ENCODE results near the gene PUM1.

PUM1 gene

GRCh38 chr1:31012210-31012924 lies 53.1 kb downstream of the PUM1 start:
- in situ Hi-C loops (cut with HindIII; ENCODE audit: low pct_unique_long_range_greater_than_20kb, low sequenced_read_pairs), result no loop called here
- TF ChIP-seq JUND (IDR thresholded peaks at IDR 0.05; ENCODE audit: low read depth), result no peak
- no peak for DNase-seq (ENCODE audit: low read depth in 1 of 2, low spot score in 1 of 2)

- no peak for TF ChIP-seq JUND (IDR thresholded peaks at IDR 0.05; ENCODE audit: low read depth)
- in situ Hi-C loops (cut with HindIII; ENCODE audit: low pct_unique_long_range_greater_than_20kb, low sequenced_read_pairs), result no loop called here
- DNase-seq (ENCODE audit: low read depth in 1 of 2, low spot score in 1 of 2), result no peak
Observed at GRCh38 chr1:31011719-31012118, 53.8 kb downstream of the PUM1 start.

GRCh38 chr1:31010086-31010989 lies 55.2 kb downstream of the PUM1 start:
- in situ Hi-C loops (cut with HindIII; ENCODE audit: low pct_unique_long_range_greater_than_20kb, low sequenced_read_pairs), result no loop called here

GRCh38 chr1:31007462-31007991 lies 58.0 kb downstream of the PUM1 start:
- no peak for TF ChIP-seq JUND (IDR thresholded peaks at IDR 0.05; ENCODE audit: low read depth)
- in situ Hi-C loops (cut with HindIII; ENCODE audit: low pct_unique_long_range_greater_than_20kb, low sequenced_read_pairs), result no loop called here
- DNase-seq (ENCODE audit: low read depth in 1 of 2, low spot score in 1 of 2), result peak in 1 of 2 experiments; percentile 49

More at GRCh38 chr1:31010086-31010989, 55.2 kb downstream of the PUM1 start:
- DNase-seq (ENCODE audit: low read depth in 1 of 2, low spot score in 1 of 2), result no peak
- TF ChIP-seq JUND (IDR thresholded peaks at IDR 0.05; ENCODE audit: low read depth), result no peak

GRCh38 chr1:31006747-31007146 lies 58.8 kb downstream of the PUM1 start:
- DNase-seq (ENCODE audit: low read depth in 1 of 2, low spot score in 1 of 2), result no peak
- no peak for TF ChIP-seq JUND (IDR thresholded peaks at IDR 0.05; ENCODE audit: low read depth)
- in situ Hi-C loops (cut with HindIII; ENCODE audit: low pct_unique_long_range_greater_than_20kb, low sequenced_read_pairs), result no loop called here

GRCh38 chr1:31005617-31006166 lies 59.8 kb downstream of the PUM1 start:
- no peak for TF ChIP-seq JUND (IDR thresholded peaks at IDR 0.05; ENCODE audit: low read depth)
- no peak for DNase-seq (ENCODE audit: low read depth in 1 of 2, low spot score in 1 of 2)
- in situ Hi-C loops (cut with HindIII; ENCODE audit: low pct_unique_long_range_greater_than_20kb, low sequenced_read_pairs), result no loop called here

- TF ChIP-seq JUND (IDR thresholded peaks at IDR 0.05; ENCODE audit: low read depth), result no peak
- in situ Hi-C loops (cut with HindIII; ENCODE audit: low pct_unique_long_range_greater_than_20kb, low sequenced_read_pairs), result no loop called here
- no peak for DNase-seq (ENCODE audit: low read depth in 1 of 2, low spot score in 1 of 2)
Observed at GRCh38 chr1:31005198-31005597, 60.3 kb downstream of the PUM1 start.

- no peak for TF ChIP-seq JUND (IDR thresholded peaks at IDR 0.05; ENCODE audit: low read depth)
- DNase-seq (ENCODE audit: low read depth in 1 of 2, low spot score in 1 of 2), result no peak
- in situ Hi-C loops (cut with HindIII; ENCODE audit: low pct_unique_long_range_greater_than_20kb, low sequenced_read_pairs), result no loop called here
Observed at GRCh38 chr1:31004231-31004621, 61.3 kb downstream of the PUM1 start.

GRCh38 chr1:31003613-31004230 lies 61.8 kb downstream of the PUM1 start:
- no peak for DNase-seq (ENCODE audit: low read depth in 1 of 2, low spot score in 1 of 2)
- TF ChIP-seq JUND (IDR thresholded peaks at IDR 0.05; ENCODE audit: low read depth), result no peak
- in situ Hi-C loops (cut with HindIII; ENCODE audit: low pct_unique_long_range_greater_than_20kb, low sequenced_read_pairs), result no loop called here

- no peak for TF ChIP-seq JUND (IDR thresholded peaks at IDR 0.05; ENCODE audit: low read depth)
- DNase-seq (ENCODE audit: low read depth in 1 of 2, low spot score in 1 of 2), result no peak
- in situ Hi-C loops (cut with HindIII; ENCODE audit: low pct_unique_long_range_greater_than_20kb, low sequenced_read_pairs), result no loop called here
Observed at GRCh38 chr1:31000301-31000700, 65.2 kb downstream of the PUM1 start.

GRCh38 chr1:30998887-30999286 lies 66.6 kb downstream of the PUM1 start:
- in situ Hi-C loops (cut with HindIII; ENCODE audit: low pct_unique_long_range_greater_than_20kb, low sequenced_read_pairs), result no loop called here
- no peak for TF ChIP-seq JUND (IDR thresholded peaks at IDR 0.05; ENCODE audit: low read depth)
- DNase-seq (ENCODE audit: low read depth in 1 of 2, low spot score in 1 of 2), result no peak

- TF ChIP-seq JUND (IDR thresholded peaks at IDR 0.05; ENCODE audit: low read depth), result no peak
- DNase-seq (ENCODE audit: low read depth in 1 of 2, low spot score in 1 of 2), result no peak
- in situ Hi-C loops (cut with HindIII; ENCODE audit: low pct_unique_long_range_greater_than_20kb, low sequenced_read_pairs), result no loop called here
Observed at GRCh38 chr1:30998171-30998570, 67.3 kb downstream of the PUM1 start.

All from T47D (cell line).